Uterus (tissue), 2 donors: ENCODE results near the gene SLIT3.

Experiments used
- CTCF ChIP-seq, 4 experiments: fragments of 200-600 bp in 2 of 4; fragments of 450-650 bp in 2 of 4; sonication (generic) in 2 of 4; IDR thresholded peaks; one replicate each; pipeline ENCODE4 v1.5.1; 2016 to 2019; ENCODE audit warnings: antibody characterized with exemption in 4 of 4, mild to moderate bottlenecking in 2 of 4, moderate library complexity in 1 of 4
- POLR2A ChIP-seq, 2 donors: fragments of 450-650 bp; IDR thresholded peaks; one replicate each; pipeline ENCODE4 v1.6.1; 2016; ENCODE audit warnings: antibody characterized with exemption in 2 of 2, mild to moderate bottlenecking in 1 of 2, moderate library complexity in 1 of 2

DNA sequence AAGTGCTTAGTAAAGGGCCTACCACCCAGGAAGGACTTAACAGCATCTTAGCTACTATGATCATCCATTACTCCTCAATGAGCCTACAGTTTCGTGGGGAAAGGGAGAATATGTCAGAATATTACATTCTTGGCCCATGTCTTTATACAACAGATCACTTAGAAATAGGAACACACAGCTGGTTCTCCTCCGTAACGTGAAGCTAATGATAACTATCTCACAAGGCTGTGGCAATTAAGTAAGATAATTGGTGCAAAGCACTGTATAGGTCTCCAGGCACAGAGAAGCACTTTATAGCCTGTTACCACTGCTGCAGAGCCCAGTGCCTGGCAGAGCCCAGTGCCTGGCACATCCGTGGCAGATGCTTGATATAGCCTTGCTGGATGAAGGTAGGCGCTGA lies 347.6 kb downstream of the SLIT3 start:
- no peak for TF ChIP-seq CTCF (IDR thresholded peaks at IDR 0.05)
- no peak for TF ChIP-seq POLR2A (IDR thresholded peaks at IDR 0.05)
